ENCODE results near the gene GPX4. TPM values are rescaled to one million over a fixed set of nuclear protein-coding genes. Genes with fewer than 3 reads are reported as not detected.

Gene GPX4
- total RNA-seq, 3 donors from 2014 or later, result 126 to 187 (median 144) TPM

DNA sequence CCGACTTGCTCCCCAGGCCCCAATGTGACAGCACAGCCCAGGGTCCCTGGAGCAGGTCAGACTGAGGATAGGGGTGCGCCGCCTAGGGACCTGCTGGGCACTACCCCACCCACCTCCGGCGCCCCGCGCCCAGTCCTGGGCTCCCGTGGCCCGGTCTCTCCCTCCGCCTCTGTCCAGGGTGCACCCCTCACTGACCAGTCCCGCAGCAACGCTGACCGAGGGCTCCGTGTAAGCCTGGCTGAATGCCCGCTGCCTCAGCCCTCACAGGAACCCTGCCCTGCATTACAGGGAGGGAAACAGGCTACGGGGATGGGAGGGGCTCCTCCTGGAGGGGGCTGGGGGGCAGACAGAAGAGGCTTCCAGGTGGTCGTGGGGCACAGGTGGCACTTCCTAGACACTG lies 31.7 kb downstream of the GPX4 start:
- H3K4me3 ChIP-seq, result no peak overlapping the region
- ATAC-seq, result peak; percentile 0
- intact Hi-C loops (cut with DNase I, micrococcal nuclease), result no loop called here
- no peak for DNase-seq
- no peaks in the 10 kb centered on the region for H3K9me3 ChIP-seq
- H3K4me1 ChIP-seq (ENCODE audit: low read depth), result peaks cover 46% of the 10 kb centered on the region
- no peaks in the 10 kb centered on the region for H3K36me3 ChIP-seq (ENCODE audit: low read depth)
- TF ChIP-seq, protein P1, sequence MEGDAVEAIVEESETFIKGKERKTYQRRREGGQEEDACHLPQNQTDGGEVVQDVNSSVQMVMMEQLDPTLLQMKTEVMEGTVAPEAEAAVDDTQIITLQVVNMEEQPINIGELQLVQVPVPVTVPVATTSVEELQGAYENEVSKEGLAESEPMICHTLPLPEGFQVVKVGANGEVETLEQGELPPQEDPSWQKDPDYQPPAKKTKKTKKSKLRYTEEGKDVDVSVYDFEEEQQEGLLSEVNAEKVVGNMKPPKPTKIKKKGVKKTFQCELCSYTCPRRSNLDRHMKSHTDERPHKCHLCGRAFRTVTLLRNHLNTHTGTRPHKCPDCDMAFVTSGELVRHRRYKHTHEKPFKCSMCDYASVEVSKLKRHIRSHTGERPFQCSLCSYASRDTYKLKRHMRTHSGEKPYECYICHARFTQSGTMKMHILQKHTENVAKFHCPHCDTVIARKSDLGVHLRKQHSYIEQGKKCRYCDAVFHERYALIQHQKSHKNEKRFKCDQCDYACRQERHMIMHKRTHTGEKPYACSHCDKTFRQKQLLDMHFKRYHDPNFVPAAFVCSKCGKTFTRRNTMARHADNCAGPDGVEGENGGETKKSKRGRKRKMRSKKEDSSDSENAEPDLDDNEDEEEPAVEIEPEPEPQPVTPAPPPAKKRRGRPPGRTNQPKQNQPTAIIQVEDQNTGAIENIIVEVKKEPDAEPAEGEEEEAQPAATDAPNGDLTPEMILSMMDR (IDR thresholded peaks at IDR 0.05), result no peak

DNA sequence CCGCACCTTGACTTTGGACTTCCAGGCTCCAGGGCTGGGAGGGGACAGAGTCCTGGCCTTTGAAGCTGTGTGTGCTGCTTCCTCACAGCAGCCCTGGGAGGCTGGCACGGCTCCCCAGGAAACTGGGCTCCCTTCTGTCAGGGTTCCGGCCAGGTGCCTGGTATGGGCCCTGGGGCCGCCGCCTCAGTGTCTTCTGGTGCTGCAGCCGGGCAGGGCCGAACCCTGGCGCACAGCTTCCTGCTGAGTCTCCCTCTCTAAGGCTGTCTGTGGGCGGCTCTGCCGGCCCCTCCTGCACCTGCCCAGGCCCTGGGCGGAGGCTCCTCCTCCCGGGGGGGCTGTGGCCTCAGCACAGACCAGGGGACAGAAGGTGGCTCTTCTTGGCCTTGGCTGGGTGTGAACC lies 32.4 kb downstream of the GPX4 start:
- Histone ChIP-seq H3K36me3 (ENCODE audit: low read depth) (no peaks in the 10 kb centered on the region), H3K4me3 (no peak overlapping the region), H3K9me3 (no peaks in the 10 kb centered on the region), H3K4me1 (ENCODE audit: low read depth) (peaks cover 38% of the 10 kb centered on the region)
- ATAC-seq, result peak; percentile 63
- intact Hi-C loops (cut with DNase I, micrococcal nuclease), result no loop called here
- peak; percentile 69 to 85 (median 84) for DNase-seq
- TF ChIP-seq, protein P1 (IDR thresholded peaks at IDR 0.05), result no peak

DNA sequence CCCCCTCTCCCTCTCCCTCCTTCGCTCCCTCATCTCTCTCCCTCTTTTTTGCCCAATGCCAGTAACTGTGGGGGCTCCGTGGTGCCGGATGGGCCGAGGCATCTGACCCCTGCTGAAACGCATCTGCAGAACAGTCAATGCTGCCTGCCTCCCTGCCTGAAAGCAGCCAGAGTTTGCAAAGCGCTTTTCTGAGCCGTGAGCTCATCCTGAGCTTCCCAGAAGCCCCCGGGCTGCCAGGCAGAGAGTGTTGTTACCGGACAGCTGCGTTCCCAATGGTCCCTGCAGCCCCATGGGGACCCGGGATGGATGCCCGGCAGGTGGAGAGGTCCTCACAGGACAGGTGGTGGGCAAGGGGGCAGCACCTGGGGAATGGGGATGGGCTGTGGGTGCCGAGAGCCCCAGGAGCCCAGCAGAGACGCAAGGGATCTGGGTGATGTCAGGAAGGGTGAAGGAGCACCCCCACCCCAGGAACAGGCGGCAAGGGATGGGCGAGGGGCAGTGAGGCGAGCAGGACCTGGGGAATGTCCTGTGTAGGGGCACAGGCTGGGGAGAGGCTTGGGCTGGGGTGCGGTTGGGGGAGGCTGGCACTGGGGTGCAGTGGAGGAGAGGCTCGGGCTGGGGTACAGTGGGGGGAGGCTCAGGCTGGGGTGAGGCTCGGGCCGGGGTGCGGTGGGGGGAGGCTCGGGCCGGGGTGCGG lies 33.0 kb downstream of the GPX4 start:
- TF ChIP-seq, protein P1 (IDR thresholded peaks at IDR 0.05), result no peak
- Histone ChIP-seq H3K9me3 (no peaks in the 10 kb centered on the region), H3K4me3 (no peak overlapping the region), H3K4me1 (ENCODE audit: low read depth) (peaks cover 33% of the 10 kb centered on the region), H3K36me3 (ENCODE audit: low read depth) (no peaks in the 10 kb centered on the region)
- DNase-seq (peak in 1 of 3 donors; percentile 52), ATAC-seq (no peak)
- intact Hi-C loops (cut with DNase I, micrococcal nuclease), result no loop called here

DNA sequence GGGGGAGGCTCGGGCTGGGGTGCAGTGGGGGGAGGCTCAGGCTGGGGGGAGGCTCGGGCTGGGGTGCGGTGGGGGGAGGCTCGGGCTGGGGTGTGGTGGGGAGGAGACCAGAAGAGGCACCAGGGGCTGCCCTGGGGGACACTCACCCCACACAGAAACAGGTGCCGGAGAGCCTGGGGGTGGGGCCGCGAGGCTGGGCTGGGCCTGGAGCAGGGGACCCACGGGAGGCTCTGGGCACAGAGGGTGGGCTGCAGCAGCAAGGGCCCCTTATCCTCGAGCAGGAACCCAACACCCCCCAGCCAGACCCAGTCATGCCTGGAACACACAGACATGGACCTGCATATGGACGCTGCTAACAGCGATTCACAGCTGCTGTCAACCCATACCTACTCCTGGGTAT lies 34.3 kb downstream of the GPX4 start:
- ATAC-seq, result no peak
- intact Hi-C loops (cut with DNase I, micrococcal nuclease), result no loop called here
- peaks cover 23% of the 10 kb centered on the region for H3K4me1 ChIP-seq (ENCODE audit: low read depth)
- H3K9me3 ChIP-seq, result no peaks in the 10 kb centered on the region
- H3K36me3 ChIP-seq (ENCODE audit: low read depth), result no peaks in the 10 kb centered on the region
- H3K4me3 ChIP-seq, result no peak overlapping the region
- TF ChIP-seq, protein P1 (IDR thresholded peaks at IDR 0.05), result no peak
- no peak for DNase-seq

DNA sequence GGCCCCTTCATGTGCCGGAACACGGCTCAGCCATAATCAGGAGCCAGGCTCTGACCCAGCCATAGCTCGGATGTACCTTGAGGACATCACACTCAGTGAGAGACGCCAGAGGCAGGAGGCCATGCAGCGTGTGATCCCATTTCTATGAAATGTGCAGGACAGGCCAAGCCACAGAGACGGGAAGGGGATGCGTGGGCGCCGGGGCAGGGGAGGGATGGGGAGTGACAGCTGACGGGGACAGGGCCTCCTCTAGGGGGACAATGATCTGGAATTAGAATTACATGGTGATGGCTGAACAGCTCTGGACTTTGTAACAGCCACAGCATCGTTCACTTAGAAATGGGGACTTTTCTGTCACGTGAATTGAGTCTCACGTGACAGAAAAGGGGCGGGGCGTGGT lies 35.3 kb downstream of the GPX4 start:
- H3K9me3 ChIP-seq, result no peaks in the 10 kb centered on the region
- DNase-seq (no peak), ATAC-seq (no peak)
- intact Hi-C loops (cut with DNase I, micrococcal nuclease), result no loop called here
- TF ChIP-seq, protein P1 (IDR thresholded peaks at IDR 0.05), result no peak
- peaks cover 18% of the 10 kb centered on the region for H3K4me1 ChIP-seq (ENCODE audit: low read depth)
- no peaks in the 10 kb centered on the region for H3K36me3 ChIP-seq (ENCODE audit: low read depth)
- H3K4me3 ChIP-seq, result no peak overlapping the region

Measured in mucosa of descending colon (tissue), 3 donors.